OCI-LY3 (cell line): ENCODE measurements around the gene SLC35F4.
A peak's percentile ranks its signal among the peaks of the same experiment; 100 is the strongest.

Source experiments
- H2AFZ ChIP-seq: fragments of 200-600, 300-600 bp; shearing (Covaris generic); 2 replicates; pipeline ENCODE4 v1.6.0; 2014; ENCODE audit warnings: antibody characterized with exemption, low read depth, low read length
- H3K27ac ChIP-seq: fragments of 200-600, 300-600 bp; sonication (generic); 2 replicates; pipeline ENCODE4 v1.5.1; 2014; ENCODE audit warnings: mild to moderate bottlenecking, low read length, moderate library complexity, mixed read lengths
- H3K27me3 ChIP-seq: fragments of 200-600, 300-600 bp; sonication (generic); 2 replicates; pipeline ENCODE4 v1.6.1; 2014; ENCODE audit warnings: low read depth, low read length, mixed read lengths
- H3K36me3 ChIP-seq: fragments of 200-600, 300-600 bp; sonication (generic); replicated peaks from 2 replicates; pipeline ENCODE3; 2014; ENCODE audit warnings: low read depth, low read length, mixed read lengths
- H3K4me1 ChIP-seq: fragments of 300-600, 200-600 bp; sonication (generic); 2 replicates; pipeline ENCODE4 v1.6.1; 2014; ENCODE audit warnings: low read length, mixed read lengths
- H3K4me2 ChIP-seq: fragments of 200-600, 300-600 bp; sonication (generic); 2 replicates; pipeline ENCODE4 v1.6.1; 2014; ENCODE audit warnings: low read length, mixed read lengths
- H3K4me3 ChIP-seq: fragments of 300-600, 200-600 bp; sonication (generic); 2 replicates; pipeline ENCODE4 v1.5.1; 2014; ENCODE audit warnings: antibody characterized with exemption, mild to moderate bottlenecking, low read length, moderate library complexity
- H3K79me2 ChIP-seq: fragments of 300-600, 200-600 bp; shearing (Covaris generic); 2 replicates; pipeline ENCODE4 v1.6.1; 2014; ENCODE audit warnings: mild to moderate bottlenecking, low read length, mixed read lengths
- H3K9ac ChIP-seq: fragments of 300-600, 200-600 bp; shearing (Covaris generic); 2 replicates; pipeline ENCODE4 v1.6.0; 2014; ENCODE audit warnings: mild to moderate bottlenecking, low read length, moderate library complexity
- H3K9me3 ChIP-seq: fragments of 200-600, 300-600 bp; shearing (Covaris generic); 2 replicates; pipeline ENCODE4 v1.6.1; 2014; ENCODE audit warnings: low read length, mixed read lengths; ENCODE audit not compliant: insufficient read depth
- H4K20me1 ChIP-seq: fragments of 200-600, 300-600 bp; sonication (generic); 2 replicates; pipeline ENCODE4 v1.6.1; 2016; ENCODE audit warnings: low read length, mixed read lengths; ENCODE audit not compliant: insufficient read depth
- EZH2phosphoT487 ChIP-seq: fragments of 200-600 bp; shearing (Covaris generic); IDR thresholded peaks from 2 replicates; pipeline ENCODE4 v1.6.1; 2018; ENCODE audit warnings: antibody characterized with exemption, mixed run types, low read depth
- TF ChIP-seq, protein P1 (sequence below): fragments of 200-600, 300-600 bp; sonication (generic); IDR thresholded peaks from 2 replicates; pipeline ENCODE4 v1.5.1; 2014; ENCODE audit warnings: antibody characterized with exemption, low read length, low read depth

Gene SLC35F4

DNA sequence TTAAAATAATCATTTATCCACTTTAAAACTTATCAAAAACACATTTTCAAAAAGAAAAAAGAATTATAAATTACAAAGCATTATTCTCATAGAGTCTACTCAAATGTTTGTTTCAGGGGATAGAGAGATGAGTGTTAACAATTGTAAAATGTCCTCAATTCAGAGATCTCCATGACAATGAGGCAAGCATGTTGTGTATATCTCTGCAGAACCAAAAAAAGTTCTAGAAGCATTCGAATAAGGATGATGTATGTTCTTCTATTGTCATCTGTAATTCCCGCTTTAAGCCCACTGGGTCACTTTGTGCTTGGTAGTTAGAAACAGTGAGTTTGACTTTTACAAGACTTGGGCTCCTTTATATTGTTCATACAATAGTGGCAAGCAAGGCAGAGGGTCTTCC lies 298.7 kb downstream of the SLC35F4 start:
- no peaks in the 10 kb centered on the region for H4K20me1 ChIP-seq
- peaks cover 25% of the 10 kb centered on the region for H3K27me3 ChIP-seq
- H3K36me3 ChIP-seq, result no peaks in the 10 kb centered on the region
- H3K4me1 ChIP-seq, result no peaks in the 10 kb centered on the region
- no peaks in the 10 kb centered on the region for H3K9me3 ChIP-seq
- TF ChIP-seq, protein P1, sequence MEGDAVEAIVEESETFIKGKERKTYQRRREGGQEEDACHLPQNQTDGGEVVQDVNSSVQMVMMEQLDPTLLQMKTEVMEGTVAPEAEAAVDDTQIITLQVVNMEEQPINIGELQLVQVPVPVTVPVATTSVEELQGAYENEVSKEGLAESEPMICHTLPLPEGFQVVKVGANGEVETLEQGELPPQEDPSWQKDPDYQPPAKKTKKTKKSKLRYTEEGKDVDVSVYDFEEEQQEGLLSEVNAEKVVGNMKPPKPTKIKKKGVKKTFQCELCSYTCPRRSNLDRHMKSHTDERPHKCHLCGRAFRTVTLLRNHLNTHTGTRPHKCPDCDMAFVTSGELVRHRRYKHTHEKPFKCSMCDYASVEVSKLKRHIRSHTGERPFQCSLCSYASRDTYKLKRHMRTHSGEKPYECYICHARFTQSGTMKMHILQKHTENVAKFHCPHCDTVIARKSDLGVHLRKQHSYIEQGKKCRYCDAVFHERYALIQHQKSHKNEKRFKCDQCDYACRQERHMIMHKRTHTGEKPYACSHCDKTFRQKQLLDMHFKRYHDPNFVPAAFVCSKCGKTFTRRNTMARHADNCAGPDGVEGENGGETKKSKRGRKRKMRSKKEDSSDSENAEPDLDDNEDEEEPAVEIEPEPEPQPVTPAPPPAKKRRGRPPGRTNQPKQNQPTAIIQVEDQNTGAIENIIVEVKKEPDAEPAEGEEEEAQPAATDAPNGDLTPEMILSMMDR, result no peak
- no peak for TF ChIP-seq EZH2phosphoT487
- no peaks in the 10 kb centered on the region for H3K79me2 ChIP-seq
- H3K9ac ChIP-seq, result no peak overlapping the region
- no peak overlapping the region for H2AFZ ChIP-seq
- no peak overlapping the region for H3K4me3 ChIP-seq
- H3K4me2 ChIP-seq, result no peak overlapping the region
- H3K27ac ChIP-seq, result no peak overlapping the region

- Histone ChIP-seq H3K9me3 (no peaks in the 10 kb centered on the region), H3K4me2 (peak overlapping the region; percentile 29), H3K27ac (no peak overlapping the region), H3K9ac (no peak overlapping the region), H4K20me1 (no peaks in the 10 kb centered on the region), H2AFZ (no peak overlapping the region), H3K4me3 (no peak overlapping the region), H3K27me3 (peaks cover 26% of the 10 kb centered on the region), H3K79me2 (no peaks in the 10 kb centered on the region), H3K4me1 (peaks cover 11% of the 10 kb centered on the region), H3K36me3 (no peaks in the 10 kb centered on the region)
- no peak for TF ChIP-seq EZH2phosphoT487
- TF ChIP-seq, protein P1, result no peak
Observed at GRCh38 chr14:57560681-57561080, 305.2 kb downstream of the SLC35F4 start.

GRCh38 chr14:57559576-57559975 lies 306.3 kb downstream of the SLC35F4 start:
- Histone ChIP-seq H3K9ac (no peak overlapping the region), H3K27ac (no peak overlapping the region), H3K79me2 (no peaks in the 10 kb centered on the region), H2AFZ (no peak overlapping the region), H3K4me1 (peaks cover 11% of the 10 kb centered on the region), H3K27me3 (peaks cover 26% of the 10 kb centered on the region), H4K20me1 (no peaks in the 10 kb centered on the region), H3K36me3 (no peaks in the 10 kb centered on the region), H3K4me3 (no peak overlapping the region), H3K9me3 (no peaks in the 10 kb centered on the region), H3K4me2 (no peak overlapping the region)
- TF ChIP-seq EZH2phosphoT487, result no peak
- TF ChIP-seq, protein P1, result no peak

- no peaks in the 10 kb centered on the region for H3K36me3 ChIP-seq
- no peaks in the 10 kb centered on the region for H3K4me1 ChIP-seq
- no peaks in the 10 kb centered on the region for H3K9me3 ChIP-seq
- TF ChIP-seq EZH2phosphoT487, result no peak
- TF ChIP-seq, protein P1, result no peak
- no peak overlapping the region for H3K4me2 ChIP-seq
- H3K4me3 ChIP-seq, result no peak overlapping the region
- no peak overlapping the region for H2AFZ ChIP-seq
- no peaks in the 10 kb centered on the region for H3K79me2 ChIP-seq
- no peaks in the 10 kb centered on the region for H4K20me1 ChIP-seq
- H3K9ac ChIP-seq, result no peak overlapping the region
- H3K27me3 ChIP-seq, result no peaks in the 10 kb centered on the region
- no peak overlapping the region for H3K27ac ChIP-seq
Observed at GRCh38 chr14:57549765-57550420, 316.0 kb downstream of the SLC35F4 start.
